Colonic mucosa (tissue), 4 donors: Measurements from ENCODE around the gene CSNK1G1. TPM values are rescaled to one million over a fixed set of nuclear protein-coding genes. Genes with fewer than 3 reads are reported as not detected.

Source experiments
- DNase-seq: peaks from one replicate; pipeline ENCODE4 v3.0.0-alpha.2; 2020
- H3K27ac ChIP-seq: fragments of 200-600 bp; one replicate; pipeline ENCODE4 v1.8.0; 2021
- H3K27me3 ChIP-seq: fragments of 200-600 bp; one replicate; pipeline ENCODE4 v1.8.0; 2021
- H3K36me3 ChIP-seq: fragments of 200-600 bp; one replicate; pipeline ENCODE4 v1.8.0; 2021
- H3K4me1 ChIP-seq: fragments of 200-600 bp; one replicate; pipeline ENCODE4 v1.8.0; 2021; ENCODE audit warnings: mild to moderate bottlenecking
- H3K4me3 ChIP-seq: fragments of 200-600 bp; one replicate; pipeline ENCODE4 v1.8.0; 2021
- H3K9ac ChIP-seq, 2 donors: one replicate each; pipeline ENCODE4 v1.7.0; 2013; ENCODE audit warnings: control low read depth in 2 of 2, low read depth in 2 of 2, low read length in 2 of 2
- H3K9me3 ChIP-seq: fragments of 200-600 bp; one replicate; pipeline ENCODE4 v1.8.0; 2021
- CTCF ChIP-seq: fragments of 200-600 bp; IDR thresholded peaks from one replicate; pipeline ENCODE4 v1.8.0; 2022; ENCODE audit warnings: antibody characterized with exemption, mild to moderate bottlenecking
- intact Hi-C: fragments of 100-400 bp; cut with DNase I; formaldehyde crosslinking; loops from one replicate; pipeline ENCODE4 v1.14.1; 2022
- total RNA-seq, 2 donors: library from RNA; stranded (reverse); fragmentation: NEBNext Ultra II Directional in 1 of 2; extraction: Animal tissue kit (Norgen Biotek cat#: 25700) in 1 of 2; gene quantifications; one replicate each; pipeline ENCODE4 v1.2.1, GENCODE V29; 2021
- donor health status: healthy.
- donor health status: DM: no; HTN: no; CAD: no.
- donor health status: DM: no; HTN: no; CAD: no.

The CSNK1G1 gene
- total RNA-seq, 2 donors from 2014 or later = 17.0 to 18.5 TPM

GRCh38 chr15:64247535-64247905 is 108.5 kb downstream of the CSNK1G1 start:
- no peak for DNase-seq
- H3K27me3 ChIP-seq = no peaks in the 10 kb centered on the region
- H3K4me1 ChIP-seq = peaks cover 12% of the 10 kb centered on the region
- TF ChIP-seq CTCF = no peak
- no peaks in the 10 kb centered on the region for H3K36me3 ChIP-seq
- H3K4me3 ChIP-seq = no peak overlapping the region
- no peaks in the 10 kb centered on the region for H3K9me3 ChIP-seq
- no peak overlapping the region for H3K27ac ChIP-seq
- intact Hi-C loops = no loop called here
- no peak overlapping the region for H3K9ac ChIP-seq

GRCh38 chr15:64246364-64247189 is 109.4 kb downstream of the CSNK1G1 start:
- Histone ChIP-seq H3K9me3 (no peaks in the 10 kb centered on the region), H3K4me1 (peaks cover 12% of the 10 kb centered on the region), H3K9ac (no peak overlapping the region), H3K27me3 (no peaks in the 10 kb centered on the region), H3K27ac (no peak overlapping the region), H3K4me3 (no peak overlapping the region), H3K36me3 (no peaks in the 10 kb centered on the region)
- intact Hi-C loops = no loop called here
- TF ChIP-seq CTCF = no peak
- DNase-seq = no peak

GRCh38 chr15:64245405-64245804 is 110.6 kb downstream of the CSNK1G1 start:
- no peaks in the 10 kb centered on the region for H3K36me3 ChIP-seq
- H3K27ac ChIP-seq = no peak overlapping the region
- H3K27me3 ChIP-seq = no peaks in the 10 kb centered on the region
- no peak overlapping the region for H3K9ac ChIP-seq
- no peak overlapping the region for H3K4me3 ChIP-seq
- TF ChIP-seq CTCF = no peak
- peaks cover 11% of the 10 kb centered on the region for H3K4me1 ChIP-seq
- DNase-seq = no peak
- intact Hi-C loops = no loop called here
- H3K9me3 ChIP-seq = no peaks in the 10 kb centered on the region

- Histone ChIP-seq H3K4me1 (no peaks in the 10 kb centered on the region), H3K27ac (no peak overlapping the region), H3K9me3 (no peaks in the 10 kb centered on the region), H3K4me3 (no peak overlapping the region), H3K36me3 (no peaks in the 10 kb centered on the region), H3K27me3 (no peaks in the 10 kb centered on the region), H3K9ac (no peak overlapping the region)
- TF ChIP-seq CTCF = no peak
- no peak for DNase-seq
- intact Hi-C loops = no loop called here
Observed at GRCh38 chr15:64237677-64238076, 118.3 kb downstream of the CSNK1G1 start.

GRCh38 chr15:64236156-64236894 is 119.6 kb downstream of the CSNK1G1 start:
- intact Hi-C loops = no loop called here
- H3K27ac ChIP-seq = no peak overlapping the region
- no peak overlapping the region for H3K4me3 ChIP-seq
- no peak for TF ChIP-seq CTCF
- H3K9ac ChIP-seq = no peak overlapping the region
- H3K27me3 ChIP-seq = no peaks in the 10 kb centered on the region
- H3K36me3 ChIP-seq = no peaks in the 10 kb centered on the region
- no peaks in the 10 kb centered on the region for H3K9me3 ChIP-seq
- no peak for DNase-seq
- H3K4me1 ChIP-seq = no peaks in the 10 kb centered on the region
